HFFc6 (cell line): Measurements from ENCODE around the gene DOCK3. TPM values are rescaled to one million over a fixed set of nuclear protein-coding genes. Genes with fewer than 3 reads are reported as not detected.

Experiments used
- DNase-seq: peaks from one replicate; pipeline ENCODE4 v3.0.0-alpha.2; 2018
- H3K27ac Mint-ChIP-seq: 2 replicates; pipeline ENCODE4 v1.8.0; 2020; ENCODE audit warnings: mild to moderate bottlenecking, mixed read lengths
- H3K27me3 Mint-ChIP-seq: 2 replicates; pipeline ENCODE4 v1.8.0; 2021; ENCODE audit warnings: mild to moderate bottlenecking, moderate library complexity, mixed read lengths; ENCODE audit not compliant: insufficient read depth
- H3K36me3 Mint-ChIP-seq: 2 replicates; pipeline ENCODE4 v1.8.0; 2021; ENCODE audit warnings: low read depth, mixed read lengths
- H3K4me1 Mint-ChIP-seq: 2 replicates; pipeline ENCODE4 v1.8.0; 2020; ENCODE audit warnings: low read depth, mixed read lengths
- H3K4me3 Mint-ChIP-seq: 2 replicates; pipeline ENCODE4 v1.8.0; 2020; ENCODE audit warnings: mild to moderate bottlenecking, moderate library complexity, mixed read lengths
- H3K9me3 Mint-ChIP-seq: 2 replicates; pipeline ENCODE4 v1.8.0; 2020; ENCODE audit warnings: mild to moderate bottlenecking, mixed read lengths
- total RNA-seq, 6 experiments: library from RNA; stranded (reverse); fragmentation: NEBNext Ultra II Directional; extraction: Animal tissue kit (Norgen Biotek cat#: 25700); gene quantifications; 2 replicates in 1 of 6; 3 replicates in 5 of 6; pipeline ENCODE4 v1.2.3, GENCODE V29; 2021
- TF ChIP-seq, protein P1 (sequence below): fragments of 200-600 bp; sonication (generic); IDR thresholded peaks from 2 replicates; pipeline ENCODE4 v1.5.0; 2021; ENCODE audit warnings: antibody characterized with exemption, mild to moderate bottlenecking

The DOCK3 gene
- total RNA-seq, 6 experiments from 2014 or later = 0.14 to 0.26 (median 0.22) TPM

DNA sequence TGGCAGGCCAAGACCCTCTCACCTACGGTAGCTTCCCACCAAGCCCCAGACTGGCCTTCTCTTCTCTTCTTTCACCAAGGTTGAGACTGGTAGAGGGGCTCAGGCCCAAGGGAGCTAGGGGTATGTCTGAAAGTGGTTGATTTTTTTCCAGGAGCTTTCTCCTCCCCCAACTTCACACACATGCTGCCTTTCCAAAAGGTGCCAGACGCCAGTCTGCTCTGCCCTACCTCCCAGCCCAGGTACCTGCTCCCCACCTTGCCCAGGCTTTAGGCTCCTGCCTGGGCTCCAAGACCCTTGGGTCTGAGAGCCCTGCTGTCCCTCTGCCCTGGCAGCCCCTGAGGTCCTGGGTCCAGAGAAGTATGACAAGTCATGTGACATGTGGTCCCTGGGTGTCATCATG lies 29.3 kb upstream of the DOCK3 start:
- DNase-seq = no peak
- H3K36me3 Mint-ChIP-seq = peaks cover 6% of the 10 kb centered on the region
- peaks cover 14% of the 10 kb centered on the region for H3K4me1 Mint-ChIP-seq
- H3K27ac Mint-ChIP-seq = no peak overlapping the region
- no peaks in the 10 kb centered on the region for H3K9me3 Mint-ChIP-seq
- TF ChIP-seq, protein P1, sequence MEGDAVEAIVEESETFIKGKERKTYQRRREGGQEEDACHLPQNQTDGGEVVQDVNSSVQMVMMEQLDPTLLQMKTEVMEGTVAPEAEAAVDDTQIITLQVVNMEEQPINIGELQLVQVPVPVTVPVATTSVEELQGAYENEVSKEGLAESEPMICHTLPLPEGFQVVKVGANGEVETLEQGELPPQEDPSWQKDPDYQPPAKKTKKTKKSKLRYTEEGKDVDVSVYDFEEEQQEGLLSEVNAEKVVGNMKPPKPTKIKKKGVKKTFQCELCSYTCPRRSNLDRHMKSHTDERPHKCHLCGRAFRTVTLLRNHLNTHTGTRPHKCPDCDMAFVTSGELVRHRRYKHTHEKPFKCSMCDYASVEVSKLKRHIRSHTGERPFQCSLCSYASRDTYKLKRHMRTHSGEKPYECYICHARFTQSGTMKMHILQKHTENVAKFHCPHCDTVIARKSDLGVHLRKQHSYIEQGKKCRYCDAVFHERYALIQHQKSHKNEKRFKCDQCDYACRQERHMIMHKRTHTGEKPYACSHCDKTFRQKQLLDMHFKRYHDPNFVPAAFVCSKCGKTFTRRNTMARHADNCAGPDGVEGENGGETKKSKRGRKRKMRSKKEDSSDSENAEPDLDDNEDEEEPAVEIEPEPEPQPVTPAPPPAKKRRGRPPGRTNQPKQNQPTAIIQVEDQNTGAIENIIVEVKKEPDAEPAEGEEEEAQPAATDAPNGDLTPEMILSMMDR = no peak
- no peak overlapping the region for H3K4me3 Mint-ChIP-seq
- peaks cover 2% of the 10 kb centered on the region; the same call in 1 of the 2 replicates for H3K27me3 Mint-ChIP-seq

DNA sequence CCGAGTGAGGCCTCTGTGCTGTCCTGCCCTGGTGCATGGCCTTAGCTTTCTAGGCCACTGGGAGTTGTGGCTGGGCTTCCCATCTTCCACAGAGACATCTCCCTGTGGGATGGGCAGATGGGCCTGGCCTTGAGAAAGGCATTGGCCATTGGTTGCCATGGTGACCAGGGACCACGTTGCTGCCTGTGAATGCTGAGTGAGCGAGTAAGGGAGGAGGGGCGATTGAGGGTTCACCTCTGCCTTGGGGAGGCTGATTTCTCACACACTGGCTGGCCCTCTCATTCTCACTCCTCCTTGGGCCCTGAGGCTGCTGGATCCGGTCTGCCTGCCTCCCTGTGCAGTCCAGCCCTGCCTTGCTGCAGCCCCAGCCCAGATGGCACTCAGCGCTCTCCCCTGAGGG lies 26.4 kb upstream of the DOCK3 start:
- H3K4me1 Mint-ChIP-seq = peaks cover 14% of the 10 kb centered on the region
- H3K27me3 Mint-ChIP-seq = no peaks in the 10 kb centered on the region; the same call in 1 of the 2 replicates
- H3K9me3 Mint-ChIP-seq = no peaks in the 10 kb centered on the region
- H3K4me3 Mint-ChIP-seq = no peak overlapping the region
- peak; percentile 20 for DNase-seq
- no peaks in the 10 kb centered on the region; the same call in none of the 2 replicates for H3K36me3 Mint-ChIP-seq
- TF ChIP-seq, protein P1 = no peak
- peak overlapping the region; percentile 21; the same call in 1 of the 2 replicates for H3K27ac Mint-ChIP-seq

DNA sequence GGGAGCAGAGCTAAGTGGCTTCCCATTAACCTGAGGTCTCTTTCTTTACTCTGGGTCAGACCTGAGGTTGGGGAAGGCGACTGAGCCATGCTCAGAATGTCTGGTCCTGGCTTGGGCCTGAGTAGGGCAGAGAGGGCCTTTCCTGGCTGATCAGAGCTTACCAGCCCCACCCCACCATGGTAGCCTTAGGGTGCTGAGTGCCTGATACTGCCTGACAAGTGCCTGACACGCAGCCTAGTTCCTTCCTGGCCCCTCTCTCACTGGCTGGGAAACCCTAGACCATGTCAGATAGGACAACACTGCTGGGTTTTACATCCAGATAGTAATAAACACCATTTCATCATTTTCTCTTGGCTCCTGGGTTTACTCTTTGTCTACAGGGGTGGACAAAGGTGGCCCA lies 25.8 kb upstream of the DOCK3 start:
- H3K9me3 Mint-ChIP-seq = no peaks in the 10 kb centered on the region

DNA sequence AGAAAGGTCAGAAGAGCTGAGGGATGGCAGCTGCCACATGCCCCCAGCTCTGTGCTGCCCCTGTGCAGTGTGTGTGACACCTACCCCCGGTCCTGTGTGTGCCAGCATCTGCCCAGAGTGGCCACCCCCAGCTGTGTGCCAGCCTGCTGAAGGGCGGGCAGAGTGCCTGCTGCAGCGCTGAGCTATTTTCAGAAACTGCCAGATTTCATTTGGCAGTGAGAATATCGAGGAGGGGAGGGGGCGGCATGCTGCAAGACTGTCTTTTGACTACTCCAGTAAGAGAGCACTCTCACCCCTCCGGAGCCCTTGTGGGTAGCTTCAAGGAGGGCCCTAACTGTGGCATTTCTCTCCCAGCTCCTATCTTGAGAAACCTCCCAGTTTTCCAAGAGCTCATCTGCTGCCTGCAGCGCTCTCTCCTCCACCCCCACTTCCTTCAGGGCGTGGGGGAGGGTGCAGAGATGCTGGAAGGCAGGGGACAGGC lies 25.2 kb upstream of the DOCK3 start:
- H3K27me3 Mint-ChIP-seq = no peaks in the 10 kb centered on the region; the same call in none of the 2 replicates
- H3K27ac Mint-ChIP-seq = no peak overlapping the region
- no peaks in the 10 kb centered on the region for H3K9me3 Mint-ChIP-seq
- peaks cover 16% of the 10 kb centered on the region for H3K4me1 Mint-ChIP-seq
- TF ChIP-seq, protein P1 = no peak
- DNase-seq = no peak
- no peak overlapping the region for H3K4me3 Mint-ChIP-seq
- H3K36me3 Mint-ChIP-seq = no peaks in the 10 kb centered on the region; the same call in none of the 2 replicates

More for the DNA sequence above, 25.8 kb upstream of the DOCK3 start:
- DNase-seq = no peak
- TF ChIP-seq, protein P1 = no peak
- Mint-ChIP-seq H3K4me3 (no peak overlapping the region), H3K36me3 (no peaks in the 10 kb centered on the region; the same call in none of the 2 replicates), H3K27ac (no peak overlapping the region), H3K27me3 (no peaks in the 10 kb centered on the region; the same call in 1 of the 2 replicates), H3K4me1 (peaks cover 14% of the 10 kb centered on the region)

DNA sequence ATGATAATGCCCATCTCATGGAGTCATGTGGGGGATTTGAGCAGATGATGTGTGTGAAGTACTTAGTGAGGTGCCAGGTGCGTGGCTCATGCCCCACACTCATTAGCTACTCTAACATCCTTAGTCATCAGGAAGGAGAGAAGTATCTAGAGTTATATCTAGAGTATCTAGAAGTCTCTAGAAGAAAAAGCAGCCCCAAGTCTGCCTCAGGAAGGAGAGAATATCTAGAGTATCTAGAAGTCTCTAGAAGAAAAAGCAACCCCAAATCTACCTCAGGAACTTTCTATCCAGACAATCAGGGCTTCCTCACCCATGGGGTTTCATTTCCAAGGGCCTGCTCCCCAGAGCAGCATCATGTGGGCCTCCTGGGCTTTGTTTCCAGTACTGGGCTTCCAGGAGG lies 24.7 kb upstream of the DOCK3 start:
- TF ChIP-seq, protein P1 = no peak
- no peaks in the 10 kb centered on the region; the same call in none of the 2 replicates for H3K27me3 Mint-ChIP-seq
- H3K4me3 Mint-ChIP-seq = no peak overlapping the region
- DNase-seq = no peak
- H3K4me1 Mint-ChIP-seq = peaks cover 21% of the 10 kb centered on the region
- no peaks in the 10 kb centered on the region; the same call in none of the 2 replicates for H3K36me3 Mint-ChIP-seq
- no peaks in the 10 kb centered on the region for H3K9me3 Mint-ChIP-seq
- no peak overlapping the region for H3K27ac Mint-ChIP-seq
